Renal pelvis (tissue), 4 donors: ENCODE measurements around the gene EXOC6B. TPM values are rescaled to one million over a fixed set of nuclear protein-coding genes. Genes with fewer than 3 reads are reported as not detected.

ENCODE experiments used
- DNase-seq: peaks from one replicate; pipeline ENCODE4 v3.0.0-alpha.2; 2013
- polyA plus RNA-seq, 3 donors: library from polyadenylated mRNA; unstranded; fragments of 120-200 nt; gene quantifications; one replicate each; pipeline ENCODE4 v1.2.1, GENCODE V29; 2013; ENCODE audit not compliant: insufficient read length in 3 of 3

Gene EXOC6B
- polyA plus RNA-seq, 3 donors: 20.0 to 24.6 (median 21.8) TPM

GRCh38 chr2:72212486-72212855 is 613.4 kb downstream of the EXOC6B start:
- no peak for DNase-seq

GRCh38 chr2:72211777-72212485 is 613.9 kb downstream of the EXOC6B start:
- no peak for DNase-seq

GRCh38 chr2:72211350-72211749 is 614.5 kb downstream of the EXOC6B start:
- no peak for DNase-seq

- no peak for DNase-seq
Measured at GRCh38 chr2:72210470-72210869, 615.4 kb downstream of the EXOC6B start.

- DNase-seq: no peak
Measured at GRCh38 chr2:72208225-72208624, 617.6 kb downstream of the EXOC6B start.

- DNase-seq: no peak
Measured at GRCh38 chr2:72207334-72207733, 618.5 kb downstream of the EXOC6B start.

- no peak for DNase-seq
Measured at GRCh38 chr2:72205504-72205881, 620.3 kb downstream of the EXOC6B start.

GRCh38 chr2:72204786-72205503 is 620.9 kb downstream of the EXOC6B start:
- DNase-seq: no peak

- peak; percentile 79 for DNase-seq
Measured at GRCh38 chr2:72204156-72204785, 621.6 kb downstream of the EXOC6B start.

GRCh38 chr2:72198532-72199241 is 627.1 kb downstream of the EXOC6B start:
- DNase-seq: no peak

GRCh38 chr2:72193723-72194122 is 632.1 kb downstream of the EXOC6B start:
- DNase-seq: no peak

- DNase-seq: no peak
Measured at GRCh38 chr2:72191441-72191840, 634.4 kb downstream of the EXOC6B start.

- DNase-seq: no peak
Measured at GRCh38 chr2:72185206-72185605, 640.6 kb downstream of the EXOC6B start.

- no peak for DNase-seq
Measured at GRCh38 chr2:72183466-72183865, 642.4 kb downstream of the EXOC6B start.

- peak; percentile 48 for DNase-seq
Measured at GRCh38 chr2:72183016-72183415, 642.8 kb downstream of the EXOC6B start.

GRCh38 chr2:72182547-72182946 is 643.3 kb downstream of the EXOC6B start:
- no peak for DNase-seq

GRCh38 chr2:72181616-72182015 is 644.2 kb downstream of the EXOC6B start:
- no peak for DNase-seq

GRCh38 chr2:72180351-72180750 is 645.5 kb downstream of the EXOC6B start:
- no peak for DNase-seq

- no peak for DNase-seq
Measured at GRCh38 chr2:72178551-72178950, 647.3 kb downstream of the EXOC6B start.

GRCh38 chr2:72176281-72176680 is 649.6 kb downstream of the EXOC6B start:
- DNase-seq: no peak

GRCh38 chr2:72175636-72176035 is 650.2 kb downstream of the EXOC6B start:
- DNase-seq: no peak

- no peak for DNase-seq
Measured at GRCh38 chr2:72173640-72174321, 652.1 kb downstream of the EXOC6B start.
